HG02884 (cell line): ENCODE results near the gene CDC16.

Experiments used
- ATAC-seq: cut with Tn5 transposase; IDR thresholded peaks from one replicate; pipeline ENCODE4 v1.9.1; 2021; ENCODE audit warnings: mild to moderate bottlenecking, moderate library complexity; ENCODE audit not compliant: unreplicated experiment

The CDC16 gene

GRCh38 chr13:114296448-114296847 is 61.8 kb downstream of the CDC16 start:
- no peak for ATAC-seq

DNA sequence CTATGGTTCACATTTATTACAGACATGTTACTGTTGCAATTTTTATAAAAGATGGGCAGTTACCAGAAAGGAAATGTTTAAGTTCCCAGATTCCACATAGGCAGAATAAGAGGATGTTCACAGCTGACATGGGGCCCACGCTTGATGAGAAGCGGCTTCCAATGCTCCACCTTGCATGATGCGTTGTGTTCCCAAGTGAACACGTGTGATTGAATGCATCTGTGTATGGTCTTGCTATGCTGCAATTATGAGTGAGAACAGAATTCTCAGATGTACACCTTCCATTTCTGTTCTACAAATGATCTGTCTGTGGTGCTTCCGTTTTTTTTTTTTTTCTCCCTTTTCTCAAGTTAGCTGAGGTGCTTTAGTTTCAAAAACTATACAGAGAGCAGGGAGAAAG is 62.2 kb downstream of the CDC16 start:
- ATAC-seq = no peak

DNA sequence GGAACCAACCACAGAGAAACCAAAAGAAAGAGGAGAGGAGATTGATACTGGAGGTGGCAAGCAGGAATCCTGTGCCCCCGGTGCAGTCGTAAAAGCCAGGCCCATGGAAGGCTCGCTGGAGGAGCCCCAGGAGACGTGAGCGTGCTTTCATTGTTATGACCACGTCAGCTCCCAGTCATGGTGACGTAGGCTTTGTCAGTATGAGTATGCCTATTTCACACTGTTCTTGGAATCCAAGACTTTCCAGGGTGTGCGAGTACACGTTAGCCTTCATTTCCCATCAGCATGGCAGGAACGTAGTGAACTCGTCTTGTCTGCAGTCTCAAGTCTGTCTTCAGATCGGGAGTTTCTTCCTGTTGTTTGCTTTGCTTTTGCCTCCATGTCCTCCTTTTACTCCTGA is 64.2 kb downstream of the CDC16 start:
- ATAC-seq = no peak

DNA sequence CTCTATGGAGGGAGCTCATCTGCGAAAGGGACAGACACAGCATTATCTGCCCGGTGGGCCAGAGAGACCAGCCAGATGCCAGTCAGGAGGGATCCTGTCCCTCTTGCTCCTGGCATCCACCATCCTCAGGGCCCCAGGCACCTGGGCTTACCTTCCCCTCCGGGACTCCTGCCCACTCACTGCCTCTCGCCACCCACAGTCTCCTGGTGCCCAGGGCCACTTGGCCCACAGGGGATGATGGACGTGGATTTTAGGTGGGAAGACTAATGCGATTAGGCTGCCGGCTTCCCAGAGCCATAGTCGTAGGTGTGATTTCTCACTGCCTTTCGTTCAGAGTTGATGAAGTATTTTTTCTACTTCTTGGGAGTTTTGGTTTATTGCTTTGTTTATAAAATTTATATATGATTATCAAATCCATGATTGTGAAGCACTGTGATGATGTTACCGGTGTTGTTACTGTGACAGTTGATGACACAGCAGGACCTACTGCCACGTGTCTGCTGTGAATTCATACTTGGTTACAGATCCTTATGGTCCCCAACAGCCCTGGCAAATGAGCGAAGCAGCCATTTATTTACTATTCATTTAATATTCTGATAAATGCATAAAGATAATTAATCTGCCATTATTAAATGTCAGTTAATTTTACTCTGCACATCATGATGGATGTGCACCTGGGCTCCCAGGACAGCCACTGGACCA is 65.1 kb downstream of the CDC16 start:
- ATAC-seq = no peak

DNA sequence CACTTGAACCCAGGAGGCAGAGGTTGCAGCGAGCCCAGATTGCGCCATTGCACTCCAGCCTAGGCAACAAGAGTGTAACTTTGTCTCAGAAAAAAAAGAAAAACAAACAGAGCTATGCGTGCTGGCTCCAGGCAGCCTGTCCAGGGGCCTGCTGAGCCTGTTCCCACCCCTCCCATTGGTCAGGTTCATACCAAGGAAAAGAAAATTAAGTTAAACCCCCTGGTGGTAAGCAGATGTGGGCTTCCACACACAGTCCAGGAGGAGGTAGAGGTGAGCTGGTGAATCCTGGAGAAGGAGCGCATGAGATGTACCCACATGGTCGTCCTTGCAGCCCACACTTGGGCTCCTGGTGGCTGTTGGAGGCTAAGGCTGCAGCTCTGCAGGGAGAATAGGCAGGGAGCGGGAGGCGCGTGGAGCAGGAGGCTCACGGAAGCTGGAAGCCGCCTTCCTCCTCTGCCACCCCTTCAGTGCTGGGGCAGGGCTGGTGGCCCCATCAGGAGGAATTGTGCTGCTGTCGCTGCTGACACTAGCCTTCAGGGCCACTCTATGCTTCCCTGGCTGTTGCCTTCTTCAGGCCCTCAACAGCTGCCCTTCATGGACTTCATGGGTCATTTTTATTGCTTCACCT is 69.1 kb downstream of the CDC16 start:
- no peak for ATAC-seq

- no peak for ATAC-seq
Measured at GRCh38 chr13:114304346-114305034, 69.8 kb downstream of the CDC16 start.

GRCh38 chr13:114309086-114309485 is 74.4 kb downstream of the CDC16 start:
- no peak for ATAC-seq

- no peak for ATAC-seq
Measured at GRCh38 chr13:114309806-114310410, 75.2 kb downstream of the CDC16 start.

DNA sequence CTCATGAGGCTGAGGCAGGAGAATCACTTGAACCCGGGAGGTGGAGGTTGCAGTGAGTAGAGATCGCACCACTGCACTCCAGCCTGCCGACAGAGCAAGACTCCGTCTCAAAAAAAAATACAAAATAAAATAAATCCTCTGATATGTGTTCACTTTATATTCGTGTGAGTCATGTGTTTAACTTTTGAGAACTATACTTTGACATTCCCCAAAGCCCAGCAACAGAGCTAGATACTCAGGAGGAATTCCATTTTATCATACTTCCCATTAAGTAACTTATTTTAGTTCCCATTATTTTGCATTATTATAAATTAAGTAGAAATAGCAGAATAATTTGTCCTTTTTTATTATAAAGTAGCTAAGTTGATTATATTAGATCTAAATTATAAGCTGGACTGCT is 76.3 kb downstream of the CDC16 start:
- ATAC-seq = no peak

DNA sequence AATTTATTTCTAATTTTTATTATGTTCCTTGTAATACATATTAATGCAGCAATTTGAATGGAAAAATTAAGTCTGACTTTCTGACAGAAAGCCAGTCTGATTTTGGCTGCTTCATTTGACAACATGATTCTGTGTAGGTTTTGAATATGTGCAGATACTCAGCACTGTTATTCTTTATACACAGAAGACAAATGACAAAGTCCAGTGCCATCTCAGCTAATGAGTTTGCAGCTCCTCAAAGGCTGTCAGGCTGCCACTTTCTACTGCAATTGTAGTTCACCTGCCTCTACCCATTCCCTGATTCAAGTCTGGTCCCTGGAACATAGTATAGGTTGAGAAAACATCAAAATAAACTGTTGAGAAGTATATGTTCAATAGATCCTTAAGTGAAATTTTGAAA is 76.7 kb downstream of the CDC16 start:
- no peak for ATAC-seq

- ATAC-seq = no peak
Measured at GRCh38 chr13:114311908-114312307, 77.2 kb downstream of the CDC16 start.

GRCh38 chr13:114313061-114313860 is 78.6 kb downstream of the CDC16 start:
- no peak for ATAC-seq

DNA sequence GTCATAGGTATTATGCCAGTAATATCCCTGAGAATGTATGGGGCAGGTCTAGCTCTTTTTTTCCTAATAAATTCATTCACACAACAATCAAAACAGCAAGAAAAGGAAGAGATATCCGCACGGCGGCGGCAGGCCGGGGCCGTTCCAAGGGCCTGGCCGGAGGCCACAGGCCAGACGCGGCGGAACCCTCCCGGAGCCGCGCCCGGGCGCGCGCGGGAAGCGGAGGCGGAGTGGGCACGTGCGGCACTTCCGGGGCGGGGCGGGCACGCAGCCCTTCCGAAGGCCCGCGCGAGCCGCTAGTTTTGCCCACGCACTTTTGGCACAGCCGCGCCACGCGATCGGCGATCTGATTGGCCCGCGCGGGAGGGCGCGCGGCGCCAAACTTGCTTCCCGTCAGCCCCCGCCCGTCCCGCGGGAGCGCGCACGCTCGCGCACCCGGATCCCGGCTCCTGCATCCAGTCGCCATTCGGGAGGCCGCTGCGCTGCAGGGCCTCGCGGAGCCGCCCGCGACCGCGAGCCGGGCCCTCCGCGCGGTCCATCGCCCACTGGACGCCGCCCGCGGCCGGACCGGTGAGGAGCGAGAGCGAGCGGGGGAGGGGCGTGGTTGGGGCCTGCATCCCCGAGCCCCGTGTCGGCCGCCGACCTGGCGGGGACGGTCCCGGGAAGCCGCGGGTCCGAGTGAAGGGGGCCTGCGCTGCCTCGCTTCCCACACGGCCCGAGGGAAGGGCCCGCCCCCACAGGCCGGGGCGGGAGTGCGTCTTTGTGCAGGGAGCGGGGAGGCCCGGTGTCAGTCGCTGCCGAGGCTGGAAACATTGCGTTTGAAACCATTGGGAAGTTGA is 79.6 kb downstream of the CDC16 start, which contains the start of gene CHAMP1:
Gene CHAMP1, plus strand, starts transcription at position 430 of the 839 bp plus-strand sequence. CDS start 9,340 bp downstream, outside the sequence.
- peak; percentile 59 for ATAC-seq

DNA sequence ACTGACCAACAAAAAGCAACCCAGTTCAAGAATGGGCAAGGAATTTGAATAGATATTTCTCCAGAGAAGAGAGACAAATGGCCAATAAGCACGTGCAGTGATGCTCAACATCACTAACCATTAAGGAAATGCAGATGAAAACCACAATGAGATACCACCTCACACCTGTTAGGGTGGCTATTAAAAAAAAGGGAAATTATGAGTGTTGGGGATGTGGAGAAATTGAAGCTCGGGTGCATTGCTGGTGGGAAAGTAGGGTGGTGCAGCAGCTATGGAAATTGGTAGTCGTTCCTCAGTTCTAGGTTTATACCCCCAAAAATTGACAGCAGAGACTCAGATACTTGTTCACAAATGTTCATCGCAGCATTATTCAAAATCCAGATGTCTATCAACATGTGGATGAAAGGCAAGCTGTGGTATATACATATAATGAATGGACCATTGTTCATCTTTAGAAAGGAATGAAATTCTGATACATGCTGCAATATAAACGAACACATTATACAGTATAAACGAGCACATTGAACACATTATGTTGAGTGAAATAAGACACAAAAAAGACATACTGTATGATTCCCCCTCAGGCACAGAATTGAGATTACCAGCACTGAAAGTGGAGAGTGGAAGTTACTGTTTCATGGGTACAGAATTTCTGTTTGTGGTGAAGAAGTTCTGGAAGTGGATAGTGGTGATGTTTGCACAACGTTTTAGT is 80.5 kb downstream of the CDC16 start:
- peak; percentile 6 for ATAC-seq

GRCh38 chr13:114318624-114319023 is 83.9 kb downstream of the CDC16 start:
- ATAC-seq = no peak

GRCh38 chr13:114319441-114319913 is 84.8 kb downstream of the CDC16 start:
- ATAC-seq = no peak

GRCh38 chr13:114320065-114320464 is 85.4 kb downstream of the CDC16 start:
- no peak for ATAC-seq

DNA sequence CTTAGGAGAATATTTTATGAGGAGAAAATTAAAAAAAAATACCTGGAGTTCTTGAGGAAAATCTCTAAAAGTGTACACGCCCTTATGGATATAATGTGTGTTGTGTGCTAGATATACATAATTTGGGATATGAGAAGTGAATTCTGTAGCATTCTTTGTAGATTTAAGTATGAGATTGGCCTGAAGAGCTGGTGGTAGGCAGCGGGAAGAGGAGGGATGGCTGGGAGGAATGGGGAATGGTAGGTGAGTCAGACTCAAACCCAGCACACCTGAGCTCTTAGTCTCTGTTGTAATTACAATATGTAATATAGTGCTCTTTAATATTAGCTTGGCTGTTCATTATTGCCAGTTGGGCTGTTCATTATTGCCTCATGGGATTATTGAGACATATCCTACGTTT is 86.6 kb downstream of the CDC16 start:
- ATAC-seq = no peak
